Breast epithelium (tissue), 3 donors: Measurements from ENCODE around the gene ENKUR.

Experiments
- CTCF ChIP-seq, 3 donors: fragments of 450-650 bp; IDR thresholded peaks; one replicate each; pipeline ENCODE4 v1.5.1; 2016 to 2017; ENCODE audit warnings: antibody characterized with exemption in 3 of 3, mild to moderate bottlenecking in 3 of 3, moderate library complexity in 3 of 3
- POLR2A ChIP-seq: fragments of 450-650 bp; IDR thresholded peaks from one replicate; pipeline ENCODE4 v1.6.1; 2016; ENCODE audit warnings: antibody characterized with exemption, mild to moderate bottlenecking, moderate library complexity

GRCh38 chr10:25015828-25016375, at the start of gene ENKUR:
- TF ChIP-seq CTCF (IDR thresholded peaks at IDR 0.05) (no peak), POLR2A (no peak)
